Endothelial cell of umbilical vein (primary cell): ENCODE measurements around the gene TRNP1. TPM values are rescaled to one million over a fixed set of nuclear protein-coding genes. Genes with fewer than 3 reads are reported as not detected.

Experiments used
- BruUV-seq: library from RNA; stranded (reverse); fragments of 400-500 nt; replicated peaks from 2 replicates; lab custom pipeline; 2021; lab: Mats Ljungman, UMichigan
- CTCF ChIA-PET: fragments of 300-600, 350-600 bp; sonication (Branson Sonifier 250); formaldehyde crosslinking; loops from one replicate; lab custom pipeline; 2021; ENCODE audit warnings: antibody characterized with exemption, inconsistent platforms; lab: Charles Lee
- POLR2A ChIA-PET: fragments of 300-600, 350-600 bp; sonication (Branson Sonifier 250); formaldehyde crosslinking; loops from one replicate; lab custom pipeline; 2021; ENCODE audit warnings: antibody characterized with exemption, inconsistent platforms; lab: Charles Lee
- DNase-seq: peaks from one replicate; pipeline ENCODE4 v3.0.0-alpha.2; 2011; ENCODE audit warnings: low read depth, low spot score
- FAIRE-seq: peaks from 2 replicates; lab custom pipeline; 2011; peaks lifted over from hg19 to GRCh38; lab: Jason Lieb, UNC
- H2AFZ ChIP-seq: 2 replicates; pipeline ENCODE4 v1.6.0; 2012; ENCODE audit warnings: low read depth, low read length, control low read depth, inconsistent platforms
- H3K27ac ChIP-seq: 2 replicates; pipeline ENCODE4 v1.5.1; 2011; ENCODE audit warnings: low read depth, mild to moderate bottlenecking, control low read depth, low read length, moderate library complexity; ENCODE audit not compliant: insufficient read depth
- H3K27me3 ChIP-seq, 2 experiments: 2 replicates each; pipeline versions ENCODE4 v1.6.0 to v1.6.1; 2011; ENCODE audit warnings: low read length in 2 of 2, mixed read lengths in 1 of 2; ENCODE audit not compliant: control insufficient read depth in 2 of 2, insufficient read depth in 2 of 2
- H3K36me3 ChIP-seq, 2 experiments: 2 replicates in 1 of 2; 3 replicates in 1 of 2; pipeline ENCODE4 v1.5.1; 2011; ENCODE audit warnings: low read length in 2 of 2, mild to moderate bottlenecking in 1 of 2, moderate library complexity in 1 of 2; ENCODE audit not compliant: control insufficient read depth in 2 of 2, insufficient read depth in 2 of 2; ENCODE audit errors: extremely low read depth in 1 of 2
- H3K4me1 ChIP-seq: 3 replicates; pipeline ENCODE4 v1.5.1; 2011; ENCODE audit warnings: mild to moderate bottlenecking, low read length; ENCODE audit not compliant: control insufficient read depth, insufficient read depth; ENCODE audit errors: extremely low read depth
- H3K4me2 ChIP-seq: 2 replicates; pipeline ENCODE4 v1.6.1; 2011; ENCODE audit warnings: low read length, control low read depth, mixed read lengths; ENCODE audit not compliant: insufficient read depth
- H3K4me3 ChIP-seq, 3 experiments: fragments of 200-600 bp in 1 of 3; sonication (generic), shearing (Covaris generic) in 1 of 3; replicated peaks in 1 of 3; 2 replicates each; pipeline ENCODE4 v1.5.1; 2011 to 2016; ENCODE audit warnings: control low read depth in 3 of 3, low read length in 3 of 3, mild to moderate bottlenecking in 2 of 3, inconsistent platforms in 1 of 3, low read depth in 1 of 3, moderate library complexity in 1 of 3; ENCODE audit not compliant: insufficient read depth in 1 of 3
- H3K79me2 ChIP-seq: 2 replicates; pipeline ENCODE4 v1.6.0; 2012; ENCODE audit warnings: low read length, inconsistent platforms; ENCODE audit not compliant: control insufficient read depth, insufficient read depth
- H3K9ac ChIP-seq: replicated peaks from 2 replicates; pipeline ENCODE3; 2011; ENCODE audit warnings: low read length, control low read depth; ENCODE audit not compliant: insufficient read depth; ENCODE audit errors: extremely low read depth
- H3K9me1 ChIP-seq: replicated peaks from 3 replicates; pipeline ENCODE4 v1.6.0; 2011; ENCODE audit warnings: mild to moderate bottlenecking, low read length; ENCODE audit not compliant: control insufficient read depth, insufficient read depth; ENCODE audit errors: extremely low read depth
- H3K9me3 ChIP-seq: replicated peaks from 2 replicates; pipeline ENCODE4 v1.5.1; 2012; ENCODE audit warnings: low read length, inconsistent platforms; ENCODE audit not compliant: control insufficient read depth, insufficient read depth
- H4K20me1 ChIP-seq: replicated peaks from 2 replicates; pipeline ENCODE3; 2011; ENCODE audit warnings: mild to moderate bottlenecking, low read length; ENCODE audit not compliant: control insufficient read depth, insufficient read depth; ENCODE audit errors: extremely low read depth
- EZH2 ChIP-seq: IDR thresholded peaks from 2 replicates; pipeline ENCODE4 v1.6.1; 2012; ENCODE audit warnings: borderline replicate concordance, low read depth, mild to moderate bottlenecking, moderate library complexity, low read length, inconsistent platforms; ENCODE audit not compliant: severe bottlenecking
- FOS ChIP-seq: IDR thresholded peaks from 2 replicates; pipeline ENCODE4 v1.6.1; 2011; ENCODE audit warnings: mild to moderate bottlenecking, low read length, moderate library complexity, borderline replicate concordance; ENCODE audit not compliant: insufficient read depth
- GATA2 ChIP-seq: IDR thresholded peaks from 2 replicates; pipeline ENCODE4 v1.7.0; 2011; ENCODE audit warnings: low read depth, mild to moderate bottlenecking, moderate library complexity, mixed read lengths, low read length; ENCODE audit not compliant: insufficient read length, insufficient read depth
- JUN ChIP-seq: IDR thresholded peaks from 2 replicates; pipeline ENCODE4 v1.6.1; 2011; ENCODE audit warnings: borderline replicate concordance, low read depth; ENCODE audit not compliant: insufficient read length, insufficient read depth
- MYC ChIP-seq: IDR thresholded peaks from one replicate; pipeline ENCODE4 v1.6.1; 2011; ENCODE audit warnings: mild to moderate bottlenecking, low read depth, low read length
- POLR2A ChIP-seq: IDR thresholded peaks from 2 replicates; pipeline ENCODE4 v1.6.1; 2012; ENCODE audit warnings: low read depth, mild to moderate bottlenecking, control low read depth, low read length
- POLR2AphosphoS5 ChIP-seq: IDR thresholded peaks from 2 replicates; pipeline ENCODE4 v1.6.1; 2012; ENCODE audit warnings: low read depth, mild to moderate bottlenecking, control low read depth, low read length, moderate library complexity; ENCODE audit not compliant: insufficient read depth
- dilution Hi-C: fragments of 300-500 bp; cut with MboI; formaldehyde crosslinking; loops from one replicate; pipeline ENCODE4 v1.15.0; 2019; ENCODE audit warnings: low sequenced_read_pairs; ENCODE audit not compliant: extremely low pct_ligation_motif_present
- intact Hi-C: fragments of 100-400 bp; cut with micrococcal nuclease; formaldehyde crosslinking; loops from one replicate; pipeline ENCODE4 v1.10.0; 2022
- polyA plus RNA-seq, 4 experiments: library from polyadenylated mRNA; depleted of rRNA in 3 of 4; stranded (reverse) in 3 of 4; unstranded in 1 of 4; fragments of >200 nt; gene quantifications; 2 replicates each; pipeline versions ENCODE4 v1.2.1 to v1.2.3, GENCODE V29; 2011 to 2012; ENCODE audit warnings: missing spikeins in 1 of 4
- total RNA-seq: library from RNA; stranded (reverse); gene quantifications from 2 replicates; pipeline ENCODE4 v1.2.3, GENCODE V29; 2021
- TF ChIP-seq, protein P1 (sequence below), 2 donors: IDR thresholded peaks; 1 replicate in 1 of 2; 2 replicates in 1 of 2; pipeline ENCODE4 v1.5.1; 2011; ENCODE audit warnings: low read length in 2 of 2, mild to moderate bottlenecking in 2 of 2, moderate library complexity in 2 of 2, control low read depth in 1 of 2, inconsistent platforms in 1 of 2, low read depth in 1 of 2; ENCODE audit not compliant: insufficient read depth in 1 of 2; ENCODE audit errors: extremely low read depth in 1 of 2
- TF ChIP-seq, protein P2 (sequence below): IDR thresholded peaks from 2 replicates; pipeline ENCODE4 v1.6.1; 2011; ENCODE audit not compliant: insufficient read depth, insufficient read length

Gene TRNP1
- total and polyA plus RNA-seq, 2 donors (not counting 3 experiments of a cell fraction or from before 2014, with no cell fraction given): 5.9 to 20.5 TPM

DNA sequence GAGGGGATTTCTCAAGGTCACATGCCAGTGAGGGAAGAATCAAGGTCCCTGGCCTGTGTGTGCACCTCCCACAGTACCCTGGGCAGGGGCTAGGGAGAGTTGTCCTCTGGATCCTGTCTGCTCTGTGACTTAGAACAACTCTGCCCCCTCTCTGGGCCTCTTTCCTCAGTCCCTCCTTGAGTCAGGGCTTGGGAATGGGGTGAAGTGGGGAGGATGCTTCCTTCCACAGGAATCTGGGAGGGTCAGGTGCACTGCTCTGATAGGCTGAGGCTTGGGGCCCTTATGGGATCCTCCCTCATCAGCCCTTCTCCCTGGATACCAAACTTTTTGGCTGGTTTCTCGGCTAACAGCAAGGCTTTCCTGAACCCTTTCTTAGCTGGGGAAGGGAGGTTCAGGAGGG lies 2.5 kb downstream of the TRNP1 start:
- H3K9me3 ChIP-seq: no peaks in the 10 kb centered on the region
- H3K9ac ChIP-seq: no peak overlapping the region
- TF ChIP-seq, protein P1, sequence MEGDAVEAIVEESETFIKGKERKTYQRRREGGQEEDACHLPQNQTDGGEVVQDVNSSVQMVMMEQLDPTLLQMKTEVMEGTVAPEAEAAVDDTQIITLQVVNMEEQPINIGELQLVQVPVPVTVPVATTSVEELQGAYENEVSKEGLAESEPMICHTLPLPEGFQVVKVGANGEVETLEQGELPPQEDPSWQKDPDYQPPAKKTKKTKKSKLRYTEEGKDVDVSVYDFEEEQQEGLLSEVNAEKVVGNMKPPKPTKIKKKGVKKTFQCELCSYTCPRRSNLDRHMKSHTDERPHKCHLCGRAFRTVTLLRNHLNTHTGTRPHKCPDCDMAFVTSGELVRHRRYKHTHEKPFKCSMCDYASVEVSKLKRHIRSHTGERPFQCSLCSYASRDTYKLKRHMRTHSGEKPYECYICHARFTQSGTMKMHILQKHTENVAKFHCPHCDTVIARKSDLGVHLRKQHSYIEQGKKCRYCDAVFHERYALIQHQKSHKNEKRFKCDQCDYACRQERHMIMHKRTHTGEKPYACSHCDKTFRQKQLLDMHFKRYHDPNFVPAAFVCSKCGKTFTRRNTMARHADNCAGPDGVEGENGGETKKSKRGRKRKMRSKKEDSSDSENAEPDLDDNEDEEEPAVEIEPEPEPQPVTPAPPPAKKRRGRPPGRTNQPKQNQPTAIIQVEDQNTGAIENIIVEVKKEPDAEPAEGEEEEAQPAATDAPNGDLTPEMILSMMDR (IDR thresholded peaks at IDR 0.05; ENCODE audit: extremely low read depth in 1 of 2, insufficient read depth in 1 of 2, low read depth in 1 of 2, low read length in 2 of 2): no peak
- TF ChIP-seq JUN (no peak), POLR2AphosphoS5 (no peak), EZH2 (no peak), FOS (no peak)
- FAIRE-seq: no peak
- CTCF ChIA-PET: interaction anchor here (1.2 to 9.2 kb wide), 11 partner anchors 10 to 288 kb away, joined by 3 to 181 read pairs (median 10); no protein-coding TSS in a partner anchor
- H3K9me1 ChIP-seq: no peaks in the 10 kb centered on the region
- BruUV-seq: no TSS peak
- H4K20me1 ChIP-seq: no peaks in the 10 kb centered on the region
- H3K4me2 ChIP-seq: no peak overlapping the region
- dilution Hi-C loops (no loop called here), intact Hi-C loops (loop anchor here (2.0 to 5.0 kb wide), 3 partner anchors 17 to 286 kb away; partner anchors contain the start of genes TENT5B and WDTC1)
- DNase-seq: no peak
- H3K4me3 ChIP-seq: no peak overlapping the region
- H3K27me3 ChIP-seq: no peaks in the 10 kb centered on the region
- H3K36me3 ChIP-seq: no peaks in the 10 kb centered on the region
- H3K79me2 ChIP-seq: peaks cover 17% of the 10 kb centered on the region
- peaks cover 47% of the 10 kb centered on the region for H3K4me1 ChIP-seq
- H2AFZ ChIP-seq: no peak overlapping the region
- H3K27ac ChIP-seq: no peak overlapping the region
- POLR2A ChIA-PET: no interaction called here

DNA sequence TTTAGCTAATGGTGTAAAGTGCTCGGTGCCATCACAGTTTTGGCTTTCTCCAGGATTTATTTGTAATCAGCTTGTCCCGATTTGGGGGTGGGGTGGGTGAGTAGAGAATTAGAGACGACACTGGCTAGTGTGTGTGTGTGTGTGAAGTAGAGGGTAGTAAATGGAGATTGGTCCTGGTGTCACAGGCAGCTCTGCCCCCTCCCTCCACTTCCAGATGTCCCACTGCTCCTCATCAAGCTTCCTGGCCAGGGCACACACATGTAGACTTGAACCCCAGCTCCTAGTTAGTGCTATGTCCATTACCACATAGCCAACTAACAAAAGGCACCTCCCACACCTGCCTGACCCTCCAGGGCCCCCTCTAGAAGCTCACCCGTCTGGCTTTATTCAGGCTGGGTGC lies 3.2 kb downstream of the TRNP1 start:
- no peaks in the 10 kb centered on the region for H3K36me3 ChIP-seq
- no peak overlapping the region for H3K9ac ChIP-seq
- TF ChIP-seq, protein P2, sequence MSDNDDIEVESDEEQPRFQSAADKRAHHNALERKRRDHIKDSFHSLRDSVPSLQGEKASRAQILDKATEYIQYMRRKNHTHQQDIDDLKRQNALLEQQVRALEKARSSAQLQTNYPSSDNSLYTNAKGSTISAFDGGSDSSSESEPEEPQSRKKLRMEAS: no peak
- no peak for TF ChIP-seq POLR2A
- TF ChIP-seq GATA2: no peak
- TF ChIP-seq POLR2AphosphoS5: no peak
- TF ChIP-seq EZH2: no peak
- no peak for TF ChIP-seq JUN
- TF ChIP-seq, protein P1 (IDR thresholded peaks at IDR 0.05; ENCODE audit: extremely low read depth in 1 of 2, insufficient read depth in 1 of 2, low read depth in 1 of 2, low read length in 2 of 2): no peak
- no peak for TF ChIP-seq MYC
- no peak for TF ChIP-seq FOS
- no peak overlapping the region for H3K27ac ChIP-seq
- DNase-seq (no peak), FAIRE-seq (no peak)
- POLR2A ChIA-PET: no interaction called here
- no TSS peak for BruUV-seq
- dilution Hi-C loops (no loop called here), intact Hi-C loops (loop anchor here (1.0 to 5.0 kb wide), 7 partner anchors 16 to 286 kb away; partner anchors contain the start of genes TENT5B and WDTC1)
- peaks cover 17% of the 10 kb centered on the region for H3K79me2 ChIP-seq
- no peaks in the 10 kb centered on the region for H4K20me1 ChIP-seq
- CTCF ChIA-PET: interaction anchor here (0.6 to 9.2 kb wide), 25 partner anchors 8 to 366 kb away, joined by 3 to 181 read pairs (median 8); partner anchors contain the start of gene TENT5B
- no peaks in the 10 kb centered on the region for H3K9me1 ChIP-seq
- H3K4me3 ChIP-seq: no peak overlapping the region
- no peak overlapping the region for H2AFZ ChIP-seq
- H3K4me2 ChIP-seq: no peak overlapping the region
- peaks cover 40% of the 10 kb centered on the region for H3K4me1 ChIP-seq
- H3K9me3 ChIP-seq: no peaks in the 10 kb centered on the region
- H3K27me3 ChIP-seq: no peaks in the 10 kb centered on the region
